ENCODE results near the gene FGF18.

FGF18 gene

DNA sequence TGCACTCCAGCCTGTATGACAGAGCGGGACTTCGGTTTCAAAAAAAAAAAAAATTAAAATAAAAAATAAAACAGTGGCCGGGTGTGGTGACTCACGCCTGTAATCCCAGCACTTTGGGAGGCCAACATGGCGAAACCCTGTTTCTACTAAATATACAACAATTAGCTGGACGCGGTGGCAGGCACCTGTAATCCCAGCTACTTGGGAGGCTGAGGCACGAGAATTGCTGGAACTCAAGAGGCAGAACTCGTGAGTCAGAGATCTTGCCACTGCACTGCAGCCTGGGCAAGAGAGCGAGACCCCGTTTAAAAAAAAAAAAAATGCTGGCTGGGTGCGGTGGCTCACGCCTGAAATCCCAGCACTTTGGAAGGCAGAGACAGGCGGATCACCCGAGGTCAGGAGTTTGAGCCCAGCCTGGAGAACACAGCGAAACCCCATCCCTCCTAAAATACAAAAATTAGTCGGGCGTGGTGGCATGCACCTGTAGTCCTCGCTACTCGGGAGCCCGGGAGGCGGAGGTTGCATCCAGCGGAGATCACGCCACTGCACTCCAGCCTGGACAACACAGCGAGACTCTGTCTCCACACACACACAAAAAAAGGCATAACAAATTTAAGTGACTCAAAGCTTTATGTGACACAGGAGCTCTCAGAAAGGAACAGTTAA, 33.3 kb upstream of the FGF18 start:
- no peak overlapping the region for H3K4me3 ChIP-seq (IDR thresholded peaks at IDR 0.05; ENCODE audit: insufficient read depth, low read depth, low read length)
- H3K27ac ChIP-seq: no peak overlapping the region
- no peak overlapping the region for H3K4me2 ChIP-seq
- peaks cover 17% of the 10 kb centered on the region; the same call in 1 of the 2 replicates for H3K36me3 ChIP-seq (ENCODE audit: insufficient read depth)
- TF ChIP-seq, protein P1, sequence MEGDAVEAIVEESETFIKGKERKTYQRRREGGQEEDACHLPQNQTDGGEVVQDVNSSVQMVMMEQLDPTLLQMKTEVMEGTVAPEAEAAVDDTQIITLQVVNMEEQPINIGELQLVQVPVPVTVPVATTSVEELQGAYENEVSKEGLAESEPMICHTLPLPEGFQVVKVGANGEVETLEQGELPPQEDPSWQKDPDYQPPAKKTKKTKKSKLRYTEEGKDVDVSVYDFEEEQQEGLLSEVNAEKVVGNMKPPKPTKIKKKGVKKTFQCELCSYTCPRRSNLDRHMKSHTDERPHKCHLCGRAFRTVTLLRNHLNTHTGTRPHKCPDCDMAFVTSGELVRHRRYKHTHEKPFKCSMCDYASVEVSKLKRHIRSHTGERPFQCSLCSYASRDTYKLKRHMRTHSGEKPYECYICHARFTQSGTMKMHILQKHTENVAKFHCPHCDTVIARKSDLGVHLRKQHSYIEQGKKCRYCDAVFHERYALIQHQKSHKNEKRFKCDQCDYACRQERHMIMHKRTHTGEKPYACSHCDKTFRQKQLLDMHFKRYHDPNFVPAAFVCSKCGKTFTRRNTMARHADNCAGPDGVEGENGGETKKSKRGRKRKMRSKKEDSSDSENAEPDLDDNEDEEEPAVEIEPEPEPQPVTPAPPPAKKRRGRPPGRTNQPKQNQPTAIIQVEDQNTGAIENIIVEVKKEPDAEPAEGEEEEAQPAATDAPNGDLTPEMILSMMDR (conservative IDR thresholded peaks at IDR 0.05; ENCODE audit: low read depth, low read length): no peak
- H3K4me1 ChIP-seq (ENCODE audit: low read depth, poor library complexity, severe bottlenecking): peaks cover 17% of the 10 kb centered on the region
- no peaks in the 10 kb centered on the region for H3K27me3 ChIP-seq (ENCODE audit: insufficient read depth, low read depth)
- H3K79me2 ChIP-seq (ENCODE audit: insufficient read depth, low read depth): peaks cover 35% of the 10 kb centered on the region
- no peak overlapping the region for H3K9ac ChIP-seq
- peaks cover 27% of the 10 kb centered on the region for H4K20me1 ChIP-seq (ENCODE audit: insufficient read depth)
- H2AFZ ChIP-seq (ENCODE audit: low read depth): no peak overlapping the region

DNA sequence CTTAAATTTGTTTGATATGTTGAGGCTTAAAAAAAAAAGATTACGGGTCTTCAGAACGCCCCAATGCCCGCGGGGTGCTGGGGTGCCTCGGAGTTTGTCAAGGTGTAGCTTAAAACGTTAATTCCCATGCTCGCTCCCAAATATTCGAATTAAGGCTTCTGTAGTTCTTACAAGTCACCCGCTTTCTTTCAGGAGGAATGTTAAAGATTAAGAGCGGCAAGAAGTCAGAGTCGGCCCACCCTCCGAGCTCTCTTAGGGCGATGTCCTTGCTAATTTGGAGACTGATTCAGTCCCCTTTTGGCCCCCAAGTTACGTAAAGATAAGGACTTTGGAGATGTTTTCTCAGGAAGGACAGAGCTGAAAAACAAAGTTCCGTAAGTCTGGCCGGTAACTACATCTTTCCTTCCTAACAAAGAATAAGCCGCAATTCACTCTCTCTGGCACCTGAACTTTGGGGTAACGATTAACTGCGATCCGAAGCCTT, 32.5 kb upstream of the FGF18 start:
- Histone ChIP-seq H3K4me1 (ENCODE audit: low read depth, poor library complexity, severe bottlenecking) (peaks cover 25% of the 10 kb centered on the region), H2AFZ (ENCODE audit: low read depth) (peak overlapping the region; percentile 63), H3K9ac (peak overlapping the region; percentile 97), H4K20me1 (ENCODE audit: insufficient read depth) (peaks cover 34% of the 10 kb centered on the region), H3K4me2 (peak overlapping the region; percentile 36; the same call in 1 of the 2 replicates), H3K4me3 (IDR thresholded peaks at IDR 0.05; ENCODE audit: insufficient read depth, low read depth, low read length) (no peak overlapping the region), H3K79me2 (ENCODE audit: insufficient read depth, low read depth) (peaks cover 43% of the 10 kb centered on the region), H3K27me3 (ENCODE audit: insufficient read depth, low read depth) (no peaks in the 10 kb centered on the region), H3K36me3 (ENCODE audit: insufficient read depth) (peaks cover 19% of the 10 kb centered on the region; the same call in 1 of the 2 replicates), H3K27ac (peak overlapping the region; percentile 74)
- TF ChIP-seq, protein P1 (conservative IDR thresholded peaks at IDR 0.05; ENCODE audit: low read depth, low read length): no peak

GRCh38 chr5:171387345-171387969, 32.0 kb upstream of the FGF18 start, which contains the start of gene NPM1:
Gene NPM1 (plus strand): TSS chr5:171387849. CDS start chr5:171387949, 100 bp downstream.
- Histone ChIP-seq H3K4me1 (ENCODE audit: low read depth, poor library complexity, severe bottlenecking) (peaks cover 30% of the 10 kb centered on the region), H3K9ac (peak within 1 kb of the TSS; percentile 97), H3K36me3 (ENCODE audit: insufficient read depth) (peaks cover 23% of the 10 kb centered on the region; the same call in 1 of the 2 replicates), H3K27ac (peak within 1 kb of the TSS; percentile 74), H3K79me2 (ENCODE audit: insufficient read depth, low read depth) (peaks cover 48% of the 10 kb centered on the region), H4K20me1 (ENCODE audit: insufficient read depth) (peaks cover 40% of the 10 kb centered on the region), H3K4me3 (IDR thresholded peaks at IDR 0.05; ENCODE audit: insufficient read depth, low read depth, low read length) (no peak within 1 kb of the TSS), H3K27me3 (ENCODE audit: insufficient read depth, low read depth) (no peaks in the 10 kb centered on the region), H3K4me2 (peak within 1 kb of the TSS; percentile 83), H2AFZ (ENCODE audit: low read depth) (peak within 1 kb of the TSS; percentile 63)
- TF ChIP-seq, protein P1 (conservative IDR thresholded peaks at IDR 0.05; ENCODE audit: low read depth, low read length): no peak

GRCh38 chr5:171387970-171388815, 31.3 kb upstream of the FGF18 start:
- peaks cover 47% of the 10 kb centered on the region for H4K20me1 ChIP-seq (ENCODE audit: insufficient read depth)
- no peaks in the 10 kb centered on the region for H3K27me3 ChIP-seq (ENCODE audit: insufficient read depth, low read depth)
- peak overlapping the region; percentile 83 for H3K4me2 ChIP-seq
- peaks cover 55% of the 10 kb centered on the region for H3K79me2 ChIP-seq (ENCODE audit: insufficient read depth, low read depth)
- H3K4me1 ChIP-seq (ENCODE audit: low read depth, poor library complexity, severe bottlenecking): peaks cover 38% of the 10 kb centered on the region
- no peak overlapping the region for H2AFZ ChIP-seq (ENCODE audit: low read depth)
- no peak overlapping the region for H3K4me3 ChIP-seq (IDR thresholded peaks at IDR 0.05; ENCODE audit: insufficient read depth, low read depth, low read length)
- peak overlapping the region; percentile 97 for H3K9ac ChIP-seq
- H3K36me3 ChIP-seq (ENCODE audit: insufficient read depth): peaks cover 29% of the 10 kb centered on the region; the same call in 1 of the 2 replicates
- peak overlapping the region; percentile 74 for H3K27ac ChIP-seq
- TF ChIP-seq, protein P1 (conservative IDR thresholded peaks at IDR 0.05; ENCODE audit: low read depth, low read length): no peak

Measured in KMS-11 (cell line).